SK-N-MC (cell line): ENCODE results near the gene FKBP1A.
A peak's percentile ranks its signal among the peaks of the same experiment; 100 is the strongest.

ENCODE experiments used
- DNase-seq: peaks from one replicate; pipeline ENCODE4 v3.0.0-alpha.2; 2011; ENCODE audit warnings: low read depth, low spot score
- H3K27ac ChIP-seq: fragments of 200-600 bp; sonication (generic); 2 replicates; pipeline ENCODE4 v1.5.1; 2016; ENCODE audit warnings: mixed run types
- H3K36me3 ChIP-seq: fragments of 200-600 bp; sonication (generic); 2 replicates; pipeline ENCODE4 v1.6.1; 2017; ENCODE audit warnings: antibody characterized with exemption, low read length, mixed read lengths; ENCODE audit not compliant: insufficient read depth
- H3K4me3 ChIP-seq: fragments of 200-600 bp; sonication (generic); 2 replicates; pipeline ENCODE4 v1.5.1; 2016
- H3K9ac ChIP-seq: fragments of 200-600 bp; sonication (generic); 2 replicates; pipeline ENCODE4 v1.8.0; 2017; ENCODE audit warnings: mixed run types, mixed read lengths; ENCODE audit not compliant: insufficient read length
- H3K9me3 ChIP-seq: fragments of 200-600 bp; sonication (generic); 2 replicates; pipeline ENCODE4 v1.6.1; 2017; ENCODE audit warnings: low read depth, mild to moderate bottlenecking, antibody characterized with exemption, low read length, moderate library complexity, mixed read lengths
- EZH2 ChIP-seq: fragments of 200-600 bp; sonication (generic); IDR thresholded peaks from one replicate; pipeline ENCODE4 v1.6.1; 2017; ENCODE audit warnings: antibody characterized with exemption
- FOXP2 ChIP-seq: optimal IDR thresholded peaks from 2 replicates; pipeline ENCODE3; 2011; ENCODE audit warnings: mild to moderate bottlenecking, moderate library complexity; ENCODE audit not compliant: insufficient read depth; ENCODE audit errors: extremely low read length, control extremely low read depth
- POLR2AphosphoS5 ChIP-seq: IDR thresholded peaks from 2 replicates; pipeline ENCODE4 v1.6.1; 2012; ENCODE audit warnings: mild to moderate bottlenecking, low read depth, low read length, borderline replicate concordance

The FKBP1A gene

DNA sequence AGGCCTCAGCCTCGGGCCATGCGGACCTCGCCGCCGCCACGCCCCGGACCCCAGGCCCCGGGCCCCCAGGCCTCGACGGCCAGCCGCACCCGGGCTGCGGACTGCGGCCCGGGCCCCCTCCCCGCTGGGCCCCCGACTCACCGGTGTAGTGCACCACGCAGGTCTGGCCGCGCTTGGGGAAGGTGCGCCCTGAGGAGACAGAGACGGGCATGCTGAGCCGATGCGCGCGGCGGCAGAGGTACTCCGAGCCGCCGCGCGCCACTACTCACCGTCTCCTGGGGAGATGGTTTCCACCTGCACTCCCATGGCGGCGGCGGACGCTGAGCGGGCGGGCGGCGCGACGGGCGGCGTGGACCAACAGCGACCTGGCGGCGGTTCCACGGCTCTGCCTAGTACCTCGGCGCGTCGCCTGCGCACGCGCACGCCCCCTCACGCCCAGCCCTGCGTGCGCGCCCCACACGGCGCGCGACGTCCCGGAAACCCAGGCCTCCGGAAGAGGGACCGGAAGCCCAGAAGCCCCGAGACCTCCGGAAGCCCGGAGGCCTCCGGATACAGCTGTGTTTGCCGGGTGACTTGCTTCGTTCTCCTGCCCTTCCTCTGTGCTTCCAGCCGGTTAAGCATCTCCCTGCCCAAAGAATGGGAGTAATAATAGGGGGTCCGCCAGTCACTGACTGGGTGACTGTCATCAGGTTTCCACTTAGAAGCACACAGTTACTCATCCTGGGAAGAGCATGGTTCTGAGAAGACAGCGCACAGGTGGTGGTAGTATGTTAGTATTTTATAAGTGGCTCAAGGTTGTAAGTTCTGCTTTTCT is at the start of gene FKBP1A:
TSS of gene FKBP1A (minus strand) at position 362 of the 814 bp plus-strand sequence. CDS start at position 306, 56 bp downstream.
- H3K4me3 ChIP-seq: peak within 1 kb of the TSS; percentile 93
- H3K9me3 ChIP-seq: no peaks in the 10 kb centered on the region
- TF ChIP-seq FOXP2 (no peak), POLR2AphosphoS5 (peak; percentile 76; the same call in 1 of the 2 replicates), EZH2 (no peak)
- peak; percentile 60 for DNase-seq
- H3K9ac ChIP-seq: peak within 1 kb of the TSS; percentile 85
- peaks cover 5% of the 10 kb centered on the region; the same call in 1 of the 2 replicates for H3K36me3 ChIP-seq
- H3K27ac ChIP-seq: no peak within 1 kb of the TSS

DNA sequence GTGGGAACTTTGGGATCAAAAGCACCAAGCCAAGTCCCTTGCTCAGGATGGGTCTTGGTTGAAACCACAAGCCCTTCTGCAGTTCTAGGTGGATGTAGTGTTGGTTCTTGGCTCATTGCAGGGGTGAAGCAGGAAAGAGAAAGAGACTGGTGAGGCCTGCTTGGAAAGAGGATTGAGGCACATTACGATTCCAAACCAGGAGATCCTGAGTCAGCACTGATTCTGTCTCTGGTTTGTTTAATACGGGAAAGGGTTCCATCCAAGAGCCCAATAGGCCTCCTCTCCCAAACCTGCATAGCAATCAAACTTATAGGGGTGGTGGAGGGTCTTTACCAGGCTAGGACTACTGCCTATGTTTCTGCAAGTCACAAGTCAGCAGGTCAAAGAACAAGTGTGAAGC is 49.5 kb upstream of the FKBP1A start:
- Histone ChIP-seq H3K9me3 (no peaks in the 10 kb centered on the region), H3K27ac (no peak overlapping the region), H3K9ac (no peak overlapping the region), H3K4me3 (no peak overlapping the region), H3K36me3 (peaks cover 56% of the 10 kb centered on the region)
- DNase-seq: no peak
- TF ChIP-seq POLR2AphosphoS5 (no peak), FOXP2 (no peak), EZH2 (no peak)

DNA sequence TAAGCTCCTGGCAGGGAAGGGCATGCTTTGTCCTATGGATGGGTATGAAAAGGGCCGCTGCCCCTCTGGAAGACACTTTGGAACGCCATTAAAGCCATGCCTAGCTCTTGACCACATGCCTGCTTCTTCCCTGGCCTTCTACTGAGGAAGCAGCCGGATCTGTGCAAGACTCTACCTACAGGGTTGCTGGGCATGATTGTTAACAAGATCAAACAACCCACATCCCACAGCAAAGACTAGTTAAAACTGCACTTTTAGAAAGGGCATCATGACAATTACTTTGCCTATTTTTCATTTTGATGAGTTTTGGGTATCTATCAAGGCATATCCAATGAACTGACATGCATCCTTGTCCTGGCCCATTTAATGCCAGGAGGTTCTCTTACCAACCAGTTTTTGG is 48.3 kb upstream of the FKBP1A start:
- TF ChIP-seq POLR2AphosphoS5 (no peak), EZH2 (no peak), FOXP2 (no peak)
- Histone ChIP-seq H3K4me3 (no peak overlapping the region), H3K27ac (no peak overlapping the region), H3K9ac (no peak overlapping the region), H3K9me3 (no peaks in the 10 kb centered on the region), H3K36me3 (peaks cover 44% of the 10 kb centered on the region)
- DNase-seq: no peak

DNA sequence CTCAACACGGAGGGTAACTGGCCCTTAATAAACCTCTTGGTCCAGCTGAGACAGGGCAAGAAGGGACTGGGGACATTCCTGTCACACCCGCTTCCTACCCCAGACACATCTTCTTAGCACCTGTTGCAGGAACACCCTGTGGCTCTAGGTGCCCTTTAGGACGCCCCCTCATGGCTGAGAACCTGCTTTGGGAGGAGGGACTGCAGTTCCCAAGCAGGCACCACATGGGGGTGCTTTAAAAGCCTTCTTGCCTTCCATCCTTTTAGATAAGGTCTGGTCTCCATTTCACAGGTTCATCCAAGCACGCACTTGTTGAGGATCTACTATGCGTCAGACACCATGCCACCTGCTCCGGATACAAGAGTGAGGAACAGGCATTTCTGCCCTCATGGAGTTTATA is 47.2 kb upstream of the FKBP1A start:
- Histone ChIP-seq H3K27ac (no peak overlapping the region), H3K36me3 (peaks cover 33% of the 10 kb centered on the region), H3K9me3 (no peaks in the 10 kb centered on the region), H3K4me3 (no peak overlapping the region), H3K9ac (no peak overlapping the region)
- DNase-seq: no peak
- TF ChIP-seq FOXP2 (no peak), POLR2AphosphoS5 (no peak), EZH2 (no peak)

DNA sequence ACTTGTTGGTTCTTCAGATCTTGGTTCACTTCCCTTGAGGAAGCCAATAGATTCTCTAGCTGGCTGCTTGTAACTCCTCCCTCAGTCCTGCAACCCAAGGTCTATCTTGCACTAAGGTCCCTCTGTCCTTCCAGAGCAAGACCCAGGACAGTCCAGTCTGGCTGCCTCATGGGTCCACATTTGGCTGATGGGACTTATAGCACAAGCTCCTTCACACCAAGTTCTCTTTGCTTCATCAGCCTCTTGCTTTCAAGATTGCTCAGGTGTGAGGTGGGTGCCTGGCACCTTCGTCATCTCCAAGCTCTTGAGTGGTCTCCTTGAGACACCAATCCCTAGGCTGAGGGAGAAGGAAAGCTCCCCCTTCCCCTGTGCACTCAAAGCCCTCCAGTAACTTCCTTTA is 45.5 kb upstream of the FKBP1A start:
- H3K36me3 ChIP-seq: peaks cover 16% of the 10 kb centered on the region; the same call in 1 of the 2 replicates

DNA sequence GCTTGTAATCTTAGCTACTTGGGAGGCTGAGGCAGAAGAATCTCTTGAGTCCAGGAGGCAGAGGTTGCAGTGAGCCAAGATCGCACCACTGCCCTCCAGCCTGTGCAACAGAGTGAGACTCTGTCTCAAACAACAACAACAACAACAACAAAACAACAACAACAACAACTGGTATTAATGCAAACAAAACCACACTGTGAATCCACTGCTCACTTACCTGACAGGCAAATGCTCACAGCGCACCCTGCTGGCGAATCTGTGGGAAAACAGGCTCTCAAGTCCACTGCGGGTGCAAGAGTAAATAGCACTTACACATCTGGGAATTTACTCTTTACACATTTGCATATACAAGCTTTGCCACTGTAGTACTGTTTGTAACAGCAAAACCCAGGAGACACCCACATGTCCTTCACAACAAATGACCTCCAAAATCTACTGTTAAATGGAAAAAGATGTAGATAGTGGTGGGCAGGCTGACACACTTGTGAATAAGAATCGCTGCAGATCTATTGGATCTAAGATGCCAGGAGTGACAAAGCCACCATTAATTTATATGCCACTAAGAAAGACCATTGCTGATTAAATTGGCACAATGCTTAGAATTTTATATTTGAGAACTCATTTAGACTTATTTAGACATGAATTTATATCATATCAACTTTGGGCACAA is 44.5 kb upstream of the FKBP1A start:
- H3K9ac ChIP-seq: no peak overlapping the region
- H3K9me3 ChIP-seq: no peaks in the 10 kb centered on the region
- TF ChIP-seq EZH2: no peak
- no peak for TF ChIP-seq FOXP2
- no peak for TF ChIP-seq POLR2AphosphoS5
- H3K27ac ChIP-seq: no peak overlapping the region
- peak; percentile 69 for DNase-seq
- peaks cover 8% of the 10 kb centered on the region; the same call in 1 of the 2 replicates for H3K36me3 ChIP-seq
- no peak overlapping the region for H3K4me3 ChIP-seq

More for the DNA sequence above, 45.5 kb upstream of the FKBP1A start:
- no peak for DNase-seq
- Histone ChIP-seq H3K27ac (no peak overlapping the region), H3K9me3 (no peaks in the 10 kb centered on the region), H3K4me3 (no peak overlapping the region), H3K9ac (no peak overlapping the region)
- TF ChIP-seq FOXP2 (no peak), EZH2 (no peak), POLR2AphosphoS5 (no peak)

DNA sequence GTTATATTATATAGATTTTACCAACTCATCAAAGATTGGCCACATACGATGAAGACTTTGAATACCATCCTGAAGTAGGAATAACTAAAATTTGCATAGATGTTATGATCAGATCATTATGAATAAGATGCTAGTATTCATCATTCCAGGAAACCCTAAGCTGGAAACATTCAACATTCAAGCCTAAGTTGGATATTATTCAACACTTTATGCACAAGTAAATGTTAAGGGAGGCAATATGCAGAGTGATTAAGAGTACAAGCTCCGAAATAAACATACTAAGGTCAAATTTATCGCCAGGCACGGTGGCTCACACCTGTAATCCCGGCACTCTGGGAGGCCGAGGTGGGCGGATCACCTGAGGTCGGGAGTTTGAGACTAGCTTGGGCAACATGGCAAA is 43.4 kb upstream of the FKBP1A start:
- DNase-seq: no peak
- Histone ChIP-seq H3K9ac (no peak overlapping the region), H3K4me3 (no peak overlapping the region), H3K27ac (no peak overlapping the region), H3K36me3 (no peaks in the 10 kb centered on the region), H3K9me3 (no peaks in the 10 kb centered on the region)
- TF ChIP-seq POLR2AphosphoS5 (no peak), EZH2 (no peak), FOXP2 (no peak)

DNA sequence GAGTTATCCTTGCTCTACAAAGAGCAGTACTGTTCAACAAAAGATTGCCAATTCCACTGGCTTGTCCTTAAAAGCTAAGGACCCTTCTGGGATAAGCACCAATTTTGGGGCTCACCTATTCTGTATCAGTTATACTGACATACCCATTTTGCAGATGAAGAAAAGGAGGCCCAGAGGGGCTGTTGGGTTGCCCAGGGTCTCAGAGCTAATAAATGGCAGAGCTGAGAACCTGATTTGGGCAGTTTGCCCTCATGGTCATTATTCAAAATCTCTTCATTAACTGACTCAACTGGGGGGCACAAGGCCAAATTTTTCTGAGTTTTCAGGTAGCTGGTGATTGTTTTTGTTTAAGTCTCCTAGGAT is 42.5 kb upstream of the FKBP1A start:
- no peak overlapping the region for H3K9ac ChIP-seq
- no peak for DNase-seq
- H3K9me3 ChIP-seq: no peaks in the 10 kb centered on the region
- no peak overlapping the region for H3K4me3 ChIP-seq
- H3K27ac ChIP-seq: no peak overlapping the region
- no peaks in the 10 kb centered on the region for H3K36me3 ChIP-seq
- TF ChIP-seq EZH2 (no peak), FOXP2 (no peak), POLR2AphosphoS5 (no peak)
